Duodenal mucosa (tissue), 2 donors: ENCODE results near the gene SHQ1.
A peak's percentile ranks its signal among the peaks of the same experiment; 100 is the strongest.

ENCODE experiments used
- H3K27ac ChIP-seq: one replicate; pipeline ENCODE4 v1.7.0; 2013; ENCODE audit warnings: low read depth, low read length
- H3K27me3 ChIP-seq, 2 donors: one replicate each; pipeline ENCODE4 v1.7.0; 2013; ENCODE audit warnings: low read length in 2 of 2, control low read depth in 1 of 2; ENCODE audit not compliant: insufficient read depth in 2 of 2, control insufficient read depth in 1 of 2
- H3K36me3 ChIP-seq, 2 donors: one replicate each; pipeline ENCODE4 v1.7.0; 2013; ENCODE audit warnings: low read length in 2 of 2, control low read depth in 1 of 2; ENCODE audit not compliant: insufficient read depth in 2 of 2, control insufficient read depth in 1 of 2
- H3K4me1 ChIP-seq, 2 donors: one replicate each; pipeline ENCODE4 v1.7.0; 2013; ENCODE audit warnings: low read length in 2 of 2, control low read depth in 1 of 2; ENCODE audit not compliant: insufficient read depth in 2 of 2, control insufficient read depth in 1 of 2
- H3K4me3 ChIP-seq, 2 donors: one replicate each; pipeline ENCODE4 v1.7.0; 2013; ENCODE audit warnings: low read length in 2 of 2, low read depth in 1 of 2
- H3K9ac ChIP-seq, 2 donors: one replicate each; pipeline ENCODE4 v1.7.0; 2013; ENCODE audit warnings: low read length in 2 of 2, low read depth in 1 of 2
- H3K9me3 ChIP-seq, 2 donors: one replicate each; pipeline ENCODE4 v1.7.0; 2013; ENCODE audit warnings: low read length in 2 of 2, control low read depth in 1 of 2; ENCODE audit not compliant: control insufficient read depth in 1 of 2

The SHQ1 gene

DNA sequence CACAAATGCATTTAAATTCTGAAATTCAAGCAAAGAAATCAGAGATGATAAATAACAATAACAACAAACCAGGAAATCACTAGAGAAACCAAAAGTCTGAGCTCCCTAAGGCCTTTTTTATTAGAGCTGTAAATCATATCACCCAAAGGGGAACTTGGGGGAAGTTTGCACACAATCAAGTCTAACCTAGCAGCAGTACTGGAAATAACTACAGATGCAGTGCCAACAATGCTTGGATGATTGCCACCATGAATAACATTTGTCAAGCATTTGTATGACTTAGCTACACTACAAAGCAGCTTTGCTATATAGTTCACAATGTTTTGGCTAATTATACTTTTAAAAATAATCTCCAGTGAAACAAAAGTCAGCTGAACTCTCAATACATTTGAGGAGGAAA is 27.8 kb downstream of the SHQ1 start:
- Histone ChIP-seq H3K9ac (no peak overlapping the region), H3K36me3 (peaks cover 0 to 3% of the 10 kb centered on the region in 2 donors), H3K4me3 (peak overlapping the region; percentile 33 to 34), H3K9me3 (no peaks in the 10 kb centered on the region), H3K27me3 (no peaks in the 10 kb centered on the region), H3K4me1 (peaks cover 37 to 40% of the 10 kb centered on the region in 2 donors), H3K27ac (no peak overlapping the region)

DNA sequence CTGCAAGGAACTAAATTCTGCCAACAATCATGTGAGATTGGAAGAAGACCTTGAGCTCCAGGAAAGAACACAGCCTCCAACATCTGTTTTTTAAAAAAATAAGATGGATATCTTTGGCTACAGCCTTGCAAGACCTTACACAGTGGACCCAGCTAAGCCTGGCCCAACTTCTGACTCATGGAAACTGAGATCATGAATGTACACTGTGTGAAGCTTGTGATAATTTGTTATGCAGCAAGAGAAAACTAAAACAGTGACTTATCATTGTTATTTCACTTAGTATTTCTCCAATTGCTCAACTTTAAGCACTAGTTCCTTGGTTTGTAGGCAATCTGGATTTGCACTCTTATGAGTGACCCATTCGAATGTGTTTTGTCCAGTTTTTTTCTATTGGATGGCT is 29.3 kb downstream of the SHQ1 start:
- Histone ChIP-seq H3K9ac (no peak overlapping the region), H3K27me3 (no peaks in the 10 kb centered on the region), H3K4me1 (peaks cover 37 to 40% of the 10 kb centered on the region in 2 donors), H3K9me3 (no peaks in the 10 kb centered on the region), H3K4me3 (no peak overlapping the region), H3K36me3 (peaks cover 0 to 3% of the 10 kb centered on the region in 2 donors), H3K27ac (no peak overlapping the region)

DNA sequence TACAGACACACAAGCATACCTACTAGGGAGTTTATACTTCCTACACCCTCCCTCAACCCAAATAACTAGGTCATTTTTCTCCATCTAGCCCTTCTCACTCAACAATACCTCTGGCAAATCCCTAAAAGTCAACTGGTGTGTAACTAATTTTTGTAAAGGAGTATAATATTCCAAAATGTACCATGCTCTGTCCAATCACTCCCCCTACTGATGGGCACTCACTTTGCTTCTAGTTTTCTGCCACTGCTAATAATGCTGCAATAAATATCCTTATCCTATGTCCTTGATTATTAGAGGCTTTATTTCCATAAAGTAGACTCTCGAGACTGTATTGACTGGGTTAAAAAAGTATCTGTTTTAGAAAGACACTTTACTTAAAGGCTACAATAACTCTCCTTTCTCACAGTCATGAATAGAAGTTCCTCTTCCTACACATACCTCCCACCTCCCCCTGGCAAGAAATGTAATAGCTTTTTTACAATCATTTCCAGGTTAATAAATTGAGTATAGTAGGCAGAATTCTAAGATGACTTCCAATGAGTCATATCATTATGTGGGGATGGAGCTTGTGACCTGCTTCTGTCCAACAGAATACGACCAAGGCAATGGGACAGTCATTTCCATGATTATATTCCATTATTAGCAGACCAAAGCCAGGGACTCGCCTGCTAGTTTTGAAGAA is 30.0 kb downstream of the SHQ1 start:
- no peak overlapping the region for H3K4me3 ChIP-seq
- H3K9ac ChIP-seq = no peak overlapping the region
- no peak overlapping the region for H3K27ac ChIP-seq
- H3K27me3 ChIP-seq = no peaks in the 10 kb centered on the region
- H3K4me1 ChIP-seq = peaks cover 37 to 40% of the 10 kb centered on the region in 2 donors
- H3K9me3 ChIP-seq = no peaks in the 10 kb centered on the region
- peaks cover 0 to 3% of the 10 kb centered on the region in 2 donors for H3K36me3 ChIP-seq

DNA sequence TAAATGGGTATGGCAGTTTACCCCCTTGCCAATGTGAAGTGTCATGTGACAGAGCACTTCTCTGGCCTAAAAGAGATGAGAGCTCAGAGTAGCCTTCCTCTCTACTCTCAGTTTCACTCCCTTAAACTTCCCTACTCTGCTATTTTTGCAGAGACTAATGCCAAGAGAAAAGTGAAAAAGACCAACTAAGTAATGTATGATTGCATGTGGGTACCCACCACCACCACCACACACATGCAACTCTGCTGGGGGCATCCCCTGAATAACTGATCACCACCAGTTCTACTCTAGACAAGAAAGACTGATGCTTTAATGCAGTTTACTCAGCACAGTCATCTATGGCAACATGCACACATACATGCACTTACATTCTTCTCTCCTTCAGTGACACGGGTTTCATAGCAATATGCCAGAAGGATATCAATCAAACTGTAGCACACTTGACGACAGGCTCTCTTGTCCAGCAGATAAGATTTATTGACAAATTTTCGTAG is 31.3 kb downstream of the SHQ1 start:
- Histone ChIP-seq H3K36me3 (peaks cover 0 to 3% of the 10 kb centered on the region in 2 donors), H3K4me1 (peaks cover 32 to 36% of the 10 kb centered on the region in 2 donors), H3K27me3 (no peaks in the 10 kb centered on the region), H3K27ac (no peak overlapping the region), H3K9me3 (no peaks in the 10 kb centered on the region), H3K9ac (no peak overlapping the region), H3K4me3 (no peak overlapping the region)

DNA sequence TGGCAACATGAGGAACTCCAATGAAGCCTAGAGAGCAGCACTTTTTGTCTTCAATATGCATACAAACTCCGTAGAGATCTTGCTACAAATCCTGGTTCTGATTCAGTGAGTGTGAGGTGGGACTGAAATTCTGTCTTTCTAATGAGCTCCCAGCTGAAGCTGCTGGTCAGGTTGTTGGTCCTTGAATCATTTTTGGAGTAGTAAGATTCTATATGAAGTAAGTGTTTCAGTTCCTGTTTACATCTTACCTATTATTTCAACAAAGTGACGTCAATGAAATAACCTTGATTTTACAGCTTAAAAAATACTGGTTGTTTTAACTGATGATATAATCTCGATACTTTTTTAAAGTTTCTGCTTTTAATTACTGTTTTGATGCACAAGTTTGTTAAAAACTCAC is 33.9 kb downstream of the SHQ1 start:
- no peak overlapping the region for H3K27ac ChIP-seq
- H3K27me3 ChIP-seq = no peaks in the 10 kb centered on the region
- H3K9ac ChIP-seq = no peak overlapping the region
- peaks cover 8 to 15% of the 10 kb centered on the region in 2 donors for H3K4me1 ChIP-seq
- peaks cover 0 to 3% of the 10 kb centered on the region in 2 donors for H3K36me3 ChIP-seq
- no peak overlapping the region for H3K4me3 ChIP-seq
- no peaks in the 10 kb centered on the region for H3K9me3 ChIP-seq

DNA sequence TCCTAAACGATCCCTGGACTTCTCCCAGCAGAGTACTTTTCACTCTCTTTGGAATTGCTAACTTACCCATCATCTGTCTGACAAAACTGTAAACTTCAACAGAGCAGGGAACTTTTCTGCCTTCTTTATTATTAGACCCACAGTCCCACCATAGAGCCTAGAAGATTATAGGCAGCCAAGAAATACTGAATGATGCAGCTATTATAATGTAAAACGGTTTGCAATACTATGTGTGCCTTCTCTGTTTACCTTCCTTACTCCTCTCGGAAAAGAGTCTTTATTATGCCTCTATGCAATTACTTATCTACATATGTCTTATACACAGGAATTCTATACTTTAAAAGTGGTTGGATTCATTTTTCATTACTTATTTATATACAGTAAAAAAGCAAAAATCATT is 36.0 kb downstream of the SHQ1 start:
- H3K9ac ChIP-seq = no peak overlapping the region
- H3K36me3 ChIP-seq = peaks cover 0 to 3% of the 10 kb centered on the region in 2 donors
- no peak overlapping the region for H3K4me3 ChIP-seq
- H3K27me3 ChIP-seq = no peaks in the 10 kb centered on the region
- H3K4me1 ChIP-seq = peaks cover 0 to 4% of the 10 kb centered on the region in 2 donors
- H3K27ac ChIP-seq = no peak overlapping the region
- H3K9me3 ChIP-seq = no peaks in the 10 kb centered on the region

DNA sequence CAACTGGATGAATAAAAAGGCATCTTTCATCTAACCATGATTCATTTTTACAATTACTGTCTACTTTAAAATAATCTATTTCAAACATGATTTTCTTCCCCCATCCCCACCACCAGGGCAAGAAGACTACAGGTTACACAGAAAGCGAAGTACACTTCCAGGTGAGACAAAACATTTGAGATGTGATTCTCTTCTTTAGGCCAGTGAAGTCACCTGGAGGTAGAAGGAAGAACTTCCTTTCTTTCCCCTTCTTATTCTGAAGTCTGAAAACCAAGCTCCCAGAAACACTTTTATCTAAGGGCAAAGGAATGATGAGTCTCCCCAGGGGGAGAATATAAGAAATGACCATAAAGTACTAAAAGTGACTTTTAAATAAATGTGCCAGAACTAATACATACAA is 36.7 kb downstream of the SHQ1 start:
- Histone ChIP-seq H3K36me3 (no peaks in the 10 kb centered on the region), H3K9ac (no peak overlapping the region), H3K9me3 (no peaks in the 10 kb centered on the region), H3K4me3 (no peak overlapping the region), H3K27me3 (no peaks in the 10 kb centered on the region), H3K27ac (no peak overlapping the region), H3K4me1 (peaks cover 0 to 4% of the 10 kb centered on the region in 2 donors)

DNA sequence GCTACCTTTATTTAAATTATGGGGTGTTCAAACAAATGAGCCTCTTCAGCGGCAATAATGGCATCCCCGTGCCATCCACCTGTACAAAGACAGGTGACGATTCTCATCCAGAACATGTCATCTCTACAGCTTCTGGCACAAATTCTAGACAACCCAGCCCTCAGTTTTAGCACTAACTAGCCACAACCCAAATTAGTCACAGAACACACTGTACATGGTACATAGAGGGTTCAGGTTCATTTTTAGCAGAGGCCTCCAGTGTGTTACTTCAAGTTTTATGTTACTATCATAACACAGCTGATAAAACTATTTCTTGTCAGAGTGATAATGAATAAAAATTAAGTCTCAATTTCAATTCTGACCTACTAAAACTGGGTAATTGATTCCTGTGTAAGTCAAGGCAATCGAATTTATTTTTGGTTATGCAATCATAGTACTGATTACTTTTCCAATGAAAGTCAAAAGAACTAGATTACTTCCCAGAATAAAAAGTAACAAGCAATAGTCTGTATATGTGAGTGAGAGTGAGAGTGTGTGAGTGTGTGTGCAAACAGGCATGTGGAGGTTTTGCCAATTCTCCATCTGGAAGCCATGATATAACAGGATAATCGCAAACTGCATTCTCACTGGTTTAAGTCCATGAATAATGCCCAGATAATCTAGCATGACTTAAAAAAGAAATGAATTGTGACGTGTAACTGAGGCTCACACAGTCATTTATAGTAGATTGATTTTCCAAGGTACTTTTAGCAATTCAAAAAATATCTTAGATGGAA is 37.4 kb downstream of the SHQ1 start:
- Histone ChIP-seq H3K27ac (no peak overlapping the region), H3K4me3 (no peak overlapping the region), H3K9me3 (no peaks in the 10 kb centered on the region), H3K36me3 (no peaks in the 10 kb centered on the region), H3K27me3 (no peaks in the 10 kb centered on the region), H3K9ac (no peak overlapping the region), H3K4me1 (peaks cover 0 to 4% of the 10 kb centered on the region in 2 donors)

DNA sequence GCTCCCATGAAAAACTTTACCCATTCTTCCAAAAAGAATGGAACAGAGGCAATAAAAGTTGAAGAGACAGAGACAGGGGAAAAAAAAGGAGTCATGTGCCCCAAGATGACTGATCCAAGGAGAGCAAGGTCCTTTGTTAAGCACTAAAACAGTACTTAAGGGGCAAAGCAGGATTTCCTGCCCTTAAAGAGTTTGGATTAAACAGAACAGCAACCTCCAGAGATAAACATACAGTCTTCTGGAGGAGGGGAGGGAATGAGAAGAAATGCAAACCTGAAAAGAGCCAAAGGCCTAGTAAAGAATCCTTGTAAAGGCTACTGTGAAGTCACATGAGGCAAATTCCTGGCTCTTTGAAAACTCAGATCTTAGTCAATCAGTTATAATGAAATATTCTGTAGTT is 38.2 kb downstream of the SHQ1 start:
- H3K27me3 ChIP-seq = no peaks in the 10 kb centered on the region
- no peaks in the 10 kb centered on the region for H3K9me3 ChIP-seq
- no peak overlapping the region for H3K9ac ChIP-seq
- peaks cover 0 to 4% of the 10 kb centered on the region in 2 donors for H3K4me1 ChIP-seq
- H3K36me3 ChIP-seq = no peaks in the 10 kb centered on the region
- H3K4me3 ChIP-seq = no peak overlapping the region
- no peak overlapping the region for H3K27ac ChIP-seq

DNA sequence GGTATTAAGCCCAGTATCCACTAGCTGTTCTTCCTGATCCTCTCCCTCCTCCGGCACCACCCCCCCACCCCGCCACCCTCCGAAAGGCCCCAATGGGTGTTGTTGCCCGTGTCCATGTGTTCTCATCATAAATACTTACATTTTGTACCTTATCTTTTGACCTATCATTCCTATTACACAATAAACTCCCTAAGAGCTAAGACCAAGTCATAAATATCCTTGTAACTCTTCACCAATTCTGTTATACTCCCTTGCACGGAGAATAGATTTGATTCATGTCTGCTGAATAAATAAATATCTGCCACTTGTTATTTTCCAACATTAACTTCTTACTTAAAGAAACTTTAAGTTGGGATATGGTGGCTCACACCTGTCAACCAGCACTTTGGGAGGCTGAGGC is 43.9 kb downstream of the SHQ1 start:
- Histone ChIP-seq H3K27me3 (no peaks in the 10 kb centered on the region), H3K4me3 (no peak overlapping the region), H3K9me3 (no peaks in the 10 kb centered on the region), H3K4me1 (no peaks in the 10 kb centered on the region), H3K9ac (no peak overlapping the region), H3K36me3 (peaks cover 0 to 6% of the 10 kb centered on the region in 2 donors), H3K27ac (no peak overlapping the region)
